ENCODE measurements around the gene F3. TPM values are rescaled to one million over a fixed set of nuclear protein-coding genes. Genes with fewer than 3 reads are reported as not detected.

F3 gene
- total and polyA plus RNA-seq, 2 of the 13 experiments (the other 11 are each of a cell fraction or from before 2014, with no cell fraction given): 5.8 to 9.0 TPM

GRCh38 chr1:94528299-94528698 lies 13.3 kb downstream of the F3 start:
- Histone ChIP-seq H4K20me1 (ENCODE audit: insufficient read depth, low read length) (no peaks in the 10 kb centered on the region), H3K4me1 (ENCODE audit: insufficient read depth, low read length) (no peaks in the 10 kb centered on the region), H3K4me2 (ENCODE audit: low read depth, low read length) (no peak overlapping the region), H3K27ac (ENCODE audit: extremely low read length, insufficient read depth, low read length) (no peak overlapping the region), H2AFZ (ENCODE audit: low read length) (no peak overlapping the region), H3K27me3 (ENCODE audit: control insufficient read depth in 1 of 2, insufficient read depth in 2 of 2, low read length in 2 of 2) (no peaks in the 10 kb centered on the region), H3K9ac (ENCODE audit: insufficient read depth, low read depth, low read length) (no peak overlapping the region), H3K9me3 (ENCODE audit: low read length) (no peaks in the 10 kb centered on the region), H3K4me3 (replicated peaks in 1 of 3; ENCODE audit: insufficient read depth in 1 of 3, low read depth in 2 of 3, low read length in 3 of 3) (no peak overlapping the region), H3K79me2 (ENCODE audit: insufficient read depth, low read length) (no peaks in the 10 kb centered on the region), H3K36me3 (replicated peaks in 1 of 2; ENCODE audit: control insufficient read depth in 1 of 2, insufficient read depth in 2 of 2, low read length in 2 of 2) (peaks cover 5 to 10% of the 10 kb centered on the region in 2 experiments; a peak in 4 of 5 replicates)
- peak; percentile 13; the same call in 1 of the 2 replicates for TF ChIP-seq STAG1 (CRISPR knock-in tag; IDR thresholded peaks at IDR 0.05)
- TF ChIP-seq ZNF496 (CRISPR knock-in tag; IDR thresholded peaks at IDR 0.05; ENCODE audit: insufficient replicate concordance): no peak
- intact Hi-C loops (cut with micrococcal nuclease; ENCODE audit: unreplicated experiment): no loop called here
- CTCF ChIA-PET (ENCODE audit: low intra/inter-chr PET ratio, low total read pairs): no interaction called here
- POLR2A ChIA-PET: no interaction called here
- FAIRE-seq (no peak), DNase-seq (ENCODE audit: low spot score) (no peak), ATAC-seq (no peak)
- 86% methylated on average over 1 of the region's 1 CpG for WGBS (ENCODE audit: low lambda C conversion rate)
- in situ Hi-C loops (cut with HindIII; ENCODE audit: extremely low pct_ligation_motif_present, low pct_unique_long_range_greater_than_20kb): loop anchor here (25.0 kb wide), 1 partner anchor 509 kb away; no protein-coding TSS in a partner anchor
- no TSS peak for BruUV-seq (replicated peaks)

GRCh38 chr1:94527447-94528031 lies 14.0 kb downstream of the F3 start:
- Histone ChIP-seq H3K4me3 (replicated peaks in 1 of 3; ENCODE audit: insufficient read depth in 1 of 3, low read depth in 2 of 3, low read length in 3 of 3) (no peak overlapping the region), H3K9ac (ENCODE audit: insufficient read depth, low read depth, low read length) (no peak overlapping the region), H3K4me2 (ENCODE audit: low read depth, low read length) (no peak overlapping the region), H4K20me1 (ENCODE audit: insufficient read depth, low read length) (no peaks in the 10 kb centered on the region), H3K9me3 (ENCODE audit: low read length) (no peaks in the 10 kb centered on the region), H3K27ac (ENCODE audit: extremely low read length, insufficient read depth, low read length) (no peak overlapping the region), H3K36me3 (replicated peaks in 1 of 2; ENCODE audit: control insufficient read depth in 1 of 2, insufficient read depth in 2 of 2, low read length in 2 of 2) (peaks cover 5 to 8% of the 10 kb centered on the region in 2 experiments; a peak in 4 of 5 replicates), H3K4me1 (ENCODE audit: insufficient read depth, low read length) (no peaks in the 10 kb centered on the region), H3K27me3 (ENCODE audit: control insufficient read depth in 1 of 2, insufficient read depth in 2 of 2, low read length in 2 of 2) (no peaks in the 10 kb centered on the region), H2AFZ (ENCODE audit: low read length) (no peak overlapping the region), H3K79me2 (ENCODE audit: insufficient read depth, low read length) (no peaks in the 10 kb centered on the region)
- no peak for TF ChIP-seq HBP1 (CRISPR knock-in tag; IDR thresholded peaks at IDR 0.05; ENCODE audit: low read depth)
- TF ChIP-seq STAG1 (CRISPR knock-in tag; IDR thresholded peaks at IDR 0.05): peak; percentile 34; the same call in 1 of the 2 replicates
- no peak for TF ChIP-seq POLR2AphosphoS5 (IDR thresholded peaks at IDR 0.05; ENCODE audit: low read depth, low read length)
- TF ChIP-seq CHD4 (IDR thresholded peaks at IDR 0.05; ENCODE audit: borderline replicate concordance, low read length): no peak
- DNase-seq (ENCODE audit: low spot score) (no peak), ATAC-seq (peak; percentile 46), FAIRE-seq (no peak)
- BruUV-seq (replicated peaks): no TSS peak
- intact Hi-C loops (cut with micrococcal nuclease; ENCODE audit: unreplicated experiment): no loop called here
- WGBS (ENCODE audit: low lambda C conversion rate): 100% methylated on average over 1 of the region's 1 CpG
- in situ Hi-C loops (cut with HindIII; ENCODE audit: extremely low pct_ligation_motif_present, low pct_unique_long_range_greater_than_20kb): loop anchor here (25.0 kb wide), 1 partner anchor 510 kb away; no protein-coding TSS in a partner anchor
- POLR2A ChIA-PET: interaction anchor here (1.2 kb wide), 1 partner anchor 276 kb away, joined by 3 read pairs; no protein-coding TSS in a partner anchor
- CTCF ChIA-PET (ENCODE audit: low intra/inter-chr PET ratio, low total read pairs): interaction anchor here (1.3 kb wide), 1 partner anchor 278 kb away, joined by 4 read pairs; no protein-coding TSS in a partner anchor
